Body of pancreas (tissue), 4 donors: ENCODE results near the gene ASB10. TPM values are rescaled to one million over a fixed set of nuclear protein-coding genes. Genes with fewer than 3 reads are reported as not detected.

Experiments used
- ATAC-seq: fragments of 150-250 bp; one replicate; pipeline ENCODE4 v1.9.1; 2016
- DNase-seq, 4 donors: peaks; one replicate each; pipeline ENCODE4 v3.0.0-alpha.2; 2019
- H3K27ac ChIP-seq, 4 donors: fragments of 200-600 bp; sonication (generic); 1 replicate in 3 of 4; 2 replicates in 1 of 4; pipeline versions ENCODE4 v1.5.1 to v1.6.1; 2016 to 2019; ENCODE audit warnings: mild to moderate bottlenecking in 1 of 4, mixed read lengths in 1 of 4, moderate library complexity in 1 of 4
- H3K27me3 ChIP-seq, 2 donors: fragments of 200-600 bp; sonication (generic); one replicate each; pipeline ENCODE4 v1.6.0; 2016; ENCODE audit warnings: mild to moderate bottlenecking in 1 of 2
- H3K36me3 ChIP-seq, 2 donors: fragments of 200-600 bp; sonication (generic); replicated peaks in 1 of 2; 2 replicates each; pipeline ENCODE4 v1.5.1; 2016; ENCODE audit warnings: low read depth in 2 of 2; ENCODE audit not compliant: insufficient read depth in 1 of 2
- H3K4me1 ChIP-seq: fragments of 200-600 bp; sonication (generic); one replicate; pipeline ENCODE4 v1.6.0; 2016
- H3K4me3 ChIP-seq, 2 donors: fragments of 200-600 bp; sonication (generic); 1 replicate in 1 of 2; 2 replicates in 1 of 2; pipeline ENCODE4 v1.5.1; 2016 to 2019
- H3K9me3 ChIP-seq, 3 donors: fragments of 200-600 bp; sonication (generic); 1 replicate in 2 of 3; 2 replicates in 1 of 3; pipeline ENCODE4 v1.5.1; 2016
- POLR2A ChIP-seq, 3 donors: fragments of 450-650 bp; IDR thresholded peaks; one replicate each; pipeline ENCODE4 v1.6.1; 2016; ENCODE audit warnings: antibody characterized with exemption in 3 of 3, mild to moderate bottlenecking in 2 of 3
- WGBS, 2 donors: methylation state at CpG; one replicate each; pipeline ENCODE4 v1.1.5; 2017; 5-methylcytosine and 5-hydroxymethylcytosine counted together
- intact Hi-C: fragments of 100-400 bp; cut with DNase I; formaldehyde crosslinking; loops from one replicate; pipeline ENCODE4 v1.15.1; 2023
- total RNA-seq, 2 donors: library from RNA; depleted of rRNA; stranded (reverse); fragments of >200 nt; gene quantifications; one replicate each; pipeline ENCODE4 v1.1.0, GENCODE V29; 2016
- TF ChIP-seq, protein P1 (sequence below), 7 experiments: fragments of 450-650 bp in 4 of 7; fragments of 200-600 bp in 3 of 7; sonication (generic) in 3 of 7; IDR thresholded peaks; one replicate each; pipeline ENCODE4 v1.5.1; 2016 to 2019; ENCODE audit warnings: antibody characterized with exemption in 7 of 7

The ASB10 gene
- total RNA-seq, 2 donors from 2014 or later = not detected

DNA sequence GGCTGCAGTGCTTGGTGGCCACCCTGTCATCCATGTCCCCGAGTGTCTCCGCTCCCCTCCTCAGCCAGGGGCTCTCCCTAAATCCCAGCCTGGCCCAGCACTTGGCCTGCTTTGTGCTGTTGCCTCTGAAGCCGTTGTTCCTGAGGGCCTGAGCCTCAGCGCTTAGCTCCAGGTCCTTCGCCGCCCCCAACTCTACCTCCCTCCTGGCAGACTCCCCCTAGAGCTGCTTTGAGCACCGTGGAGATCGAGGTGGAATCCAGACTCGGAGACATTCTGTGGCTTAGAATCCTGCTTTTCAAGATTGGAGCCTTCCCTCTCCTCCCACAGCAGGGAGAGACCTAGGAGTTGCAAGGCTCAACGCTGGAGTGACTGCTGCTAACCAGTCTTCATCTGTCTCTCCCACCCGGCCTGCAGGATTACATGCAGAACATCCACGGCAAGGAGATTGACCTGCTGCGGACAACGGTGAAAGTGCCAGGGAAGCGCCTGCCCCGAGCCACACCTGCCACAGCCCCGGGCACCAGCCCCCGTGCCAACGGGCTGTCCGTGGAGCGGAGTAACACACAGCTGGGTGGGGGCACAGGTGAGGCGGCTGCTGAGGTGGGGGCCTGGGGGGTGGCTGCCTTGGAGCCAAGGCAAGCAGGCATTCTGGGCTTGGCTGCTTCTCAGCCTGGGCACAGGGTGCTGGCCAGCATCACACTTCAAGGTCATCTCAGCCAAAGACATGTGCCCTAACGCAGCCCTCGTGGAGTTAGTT is 52.9 kb downstream of the ASB10 start:
- 84 to 91% methylated on average over 13 to 24 of the region's 24 CpGs for WGBS, 2 donors

DNA sequence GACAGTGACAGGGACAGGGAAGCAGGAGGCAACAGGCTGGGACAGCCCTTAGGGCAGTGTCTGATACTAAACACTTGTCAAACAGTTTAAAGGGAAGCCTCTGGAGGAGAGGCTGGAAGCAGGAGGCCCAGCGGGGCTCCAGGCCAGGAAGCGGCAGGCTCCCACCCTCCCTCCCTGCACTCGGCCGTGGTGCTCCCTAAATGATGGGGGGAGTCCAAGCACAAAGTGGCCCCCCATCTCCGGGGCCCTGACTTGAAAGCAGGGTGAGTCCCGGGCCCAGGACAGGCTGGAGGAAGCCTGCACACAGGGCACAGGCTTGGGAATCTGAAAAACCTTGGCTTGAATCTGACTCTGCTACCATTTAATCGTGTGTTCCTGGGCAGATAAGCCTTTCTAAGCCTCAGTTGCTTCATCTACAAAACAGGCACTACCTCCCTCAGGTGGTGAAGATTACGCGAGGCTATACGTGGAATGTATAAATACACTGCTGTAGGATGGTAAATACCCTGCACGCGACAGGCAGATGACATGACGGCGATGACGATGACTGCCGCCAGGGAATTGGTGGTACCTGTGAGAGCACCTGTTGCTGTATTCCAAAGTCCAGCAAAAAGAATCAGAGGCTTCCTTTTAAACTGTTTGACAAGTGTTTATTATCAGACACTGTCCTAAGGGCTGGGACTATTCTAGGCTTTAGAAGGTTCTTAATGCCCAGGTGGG is 53.6 kb downstream of the ASB10 start:
- no peak overlapping the region for H3K27ac ChIP-seq
- no peak overlapping the region for H3K4me3 ChIP-seq
- WGBS, 2 donors = 93 to 95% methylated on average over 16 of the region's 16 CpGs
- DNase-seq (peak in 1 of 4 donors; percentile 5), ATAC-seq (no peak)
- H3K4me1 ChIP-seq = no peaks in the 10 kb centered on the region
- H3K36me3 ChIP-seq = peaks cover 0 to 35% of the 10 kb centered on the region in 2 donors
- TF ChIP-seq, protein P1, sequence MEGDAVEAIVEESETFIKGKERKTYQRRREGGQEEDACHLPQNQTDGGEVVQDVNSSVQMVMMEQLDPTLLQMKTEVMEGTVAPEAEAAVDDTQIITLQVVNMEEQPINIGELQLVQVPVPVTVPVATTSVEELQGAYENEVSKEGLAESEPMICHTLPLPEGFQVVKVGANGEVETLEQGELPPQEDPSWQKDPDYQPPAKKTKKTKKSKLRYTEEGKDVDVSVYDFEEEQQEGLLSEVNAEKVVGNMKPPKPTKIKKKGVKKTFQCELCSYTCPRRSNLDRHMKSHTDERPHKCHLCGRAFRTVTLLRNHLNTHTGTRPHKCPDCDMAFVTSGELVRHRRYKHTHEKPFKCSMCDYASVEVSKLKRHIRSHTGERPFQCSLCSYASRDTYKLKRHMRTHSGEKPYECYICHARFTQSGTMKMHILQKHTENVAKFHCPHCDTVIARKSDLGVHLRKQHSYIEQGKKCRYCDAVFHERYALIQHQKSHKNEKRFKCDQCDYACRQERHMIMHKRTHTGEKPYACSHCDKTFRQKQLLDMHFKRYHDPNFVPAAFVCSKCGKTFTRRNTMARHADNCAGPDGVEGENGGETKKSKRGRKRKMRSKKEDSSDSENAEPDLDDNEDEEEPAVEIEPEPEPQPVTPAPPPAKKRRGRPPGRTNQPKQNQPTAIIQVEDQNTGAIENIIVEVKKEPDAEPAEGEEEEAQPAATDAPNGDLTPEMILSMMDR (IDR thresholded peaks at IDR 0.05) = no peak
- TF ChIP-seq POLR2A (IDR thresholded peaks at IDR 0.05) = no peak
- no peaks in the 10 kb centered on the region for H3K27me3 ChIP-seq
- H3K9me3 ChIP-seq = no peaks in the 10 kb centered on the region
- intact Hi-C loops = no loop called here

More for the DNA sequence above, 52.9 kb downstream of the ASB10 start:
- H3K9me3 ChIP-seq = no peaks in the 10 kb centered on the region
- DNase-seq (peak in 1 of 4 donors; percentile 4), ATAC-seq (no peak)
- TF ChIP-seq POLR2A (IDR thresholded peaks at IDR 0.05) = no peak
- TF ChIP-seq, protein P1 (IDR thresholded peaks at IDR 0.05) = no peak
- H3K4me3 ChIP-seq = no peak overlapping the region
- H3K27ac ChIP-seq = no peak overlapping the region
- H3K36me3 ChIP-seq = peaks cover 0 to 34% of the 10 kb centered on the region in 2 donors
- intact Hi-C loops = no loop called here
- no peaks in the 10 kb centered on the region for H3K4me1 ChIP-seq
- H3K27me3 ChIP-seq = no peaks in the 10 kb centered on the region

DNA sequence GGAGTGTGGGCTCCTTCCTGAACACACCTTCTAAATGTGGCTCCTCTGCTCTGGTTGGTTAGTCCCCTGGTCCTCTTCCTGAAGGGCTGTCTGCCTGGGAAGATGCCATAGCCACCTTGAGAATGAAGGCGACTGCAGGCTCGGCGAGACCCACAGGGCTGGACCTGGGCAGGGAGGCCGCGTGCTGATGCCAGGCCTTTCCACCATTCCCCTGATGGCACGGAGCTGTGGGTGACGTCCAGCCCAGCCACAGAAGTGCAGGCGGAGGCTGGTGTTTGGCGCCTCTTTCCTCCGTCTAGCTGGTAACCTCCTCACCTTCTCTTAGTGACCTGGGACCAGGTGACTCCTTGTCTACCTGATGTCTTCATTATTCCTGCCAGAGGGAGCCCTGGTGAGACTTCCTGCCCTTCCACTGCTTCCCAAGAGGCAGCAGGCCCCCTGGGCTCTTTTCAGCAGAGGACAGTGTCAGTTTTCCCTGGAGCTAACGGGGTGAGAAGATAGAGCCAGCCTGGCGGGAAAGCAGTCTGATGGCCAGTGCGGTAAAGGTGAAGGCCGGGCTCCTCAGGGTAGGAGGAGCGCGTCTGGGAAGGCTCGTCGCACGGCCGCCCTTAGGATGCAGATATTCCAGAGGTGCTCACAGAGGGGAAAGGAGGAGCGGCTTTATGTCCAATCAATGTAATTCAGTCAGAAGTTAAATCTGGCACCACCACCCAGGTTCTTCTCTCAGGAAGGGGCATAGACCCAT is 54.4 kb downstream of the ASB10 start:
- DNase-seq (peak in 1 of 4 donors; percentile 3), ATAC-seq (no peak)
- Histone ChIP-seq H3K27ac (no peak overlapping the region), H3K27me3 (no peaks in the 10 kb centered on the region), H3K36me3 (peaks cover 0 to 35% of the 10 kb centered on the region in 2 donors), H3K9me3 (no peaks in the 10 kb centered on the region), H3K4me1 (no peaks in the 10 kb centered on the region), H3K4me3 (no peak overlapping the region)
- intact Hi-C loops = no loop called here
- 94% methylated on average over 11 to 21 of the region's 21 CpGs for WGBS, 2 donors
- no peak for TF ChIP-seq POLR2A (IDR thresholded peaks at IDR 0.05)
- TF ChIP-seq, protein P1 (IDR thresholded peaks at IDR 0.05) = no peak

DNA sequence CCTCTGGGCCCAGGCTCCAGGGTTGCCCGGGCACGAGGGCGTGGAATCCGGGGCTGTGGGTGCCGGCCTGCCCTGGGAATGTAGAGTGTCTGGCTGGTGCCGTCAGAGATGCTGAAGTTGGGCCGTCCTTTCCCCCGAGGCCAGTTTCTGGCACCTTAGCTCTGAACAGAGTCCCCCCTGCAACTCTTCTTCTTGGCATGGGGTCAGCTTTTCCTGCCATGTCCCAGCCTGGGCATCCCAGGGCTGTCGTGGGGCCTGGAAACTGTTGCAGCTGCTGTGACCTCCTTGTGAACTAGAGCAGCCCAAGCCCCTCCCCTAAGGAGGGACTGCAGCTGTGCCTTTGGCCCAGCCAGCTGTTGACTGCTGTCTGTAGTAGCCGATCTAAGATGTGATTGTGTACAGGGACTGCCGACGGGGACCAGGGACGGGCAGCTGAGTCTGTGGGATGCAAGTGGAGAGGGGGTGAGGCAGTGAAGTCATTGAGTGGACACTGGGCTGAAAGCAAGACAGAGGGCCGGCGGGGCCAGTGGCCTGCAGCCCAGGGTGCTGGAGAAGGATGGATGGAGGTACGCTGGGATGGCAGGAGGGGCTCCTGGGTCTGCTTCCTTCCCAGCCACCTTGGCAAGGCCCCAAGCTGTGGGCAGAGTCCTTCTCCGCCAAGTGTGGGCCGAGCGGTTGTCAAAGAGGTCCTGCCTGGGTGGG is 55.3 kb downstream of the ASB10 start:
- 74 to 93% methylated on average over 5 to 19 of the region's 19 CpGs for WGBS, 2 donors
- Histone ChIP-seq H3K9me3 (no peaks in the 10 kb centered on the region), H3K4me3 (no peak overlapping the region), H3K4me1 (no peaks in the 10 kb centered on the region), H3K27me3 (no peaks in the 10 kb centered on the region), H3K27ac (no peak overlapping the region), H3K36me3 (peaks cover 0 to 35% of the 10 kb centered on the region in 2 donors)
- DNase-seq (no peak), ATAC-seq (no peak)
- intact Hi-C loops = no loop called here
- no peak for TF ChIP-seq POLR2A (IDR thresholded peaks at IDR 0.05)
- TF ChIP-seq, protein P1 (IDR thresholded peaks at IDR 0.05) = no peak
